ENCODE measurements around the gene U2AF1L4.

The U2AF1L4 gene

GRCh38 chr19:35722897-35723296 is 22.3 kb downstream of the U2AF1L4 start:
- Histone ChIP-seq H4K20me1 (ENCODE audit: control insufficient read depth, insufficient read depth, low read depth, low read length) (peaks cover 10% of the 10 kb centered on the region; the same call in 1 of the 2 replicates), H3K27ac (ENCODE audit: low read depth, low read length) (no peak overlapping the region), H3K4me3 (ENCODE audit: low read length) (no peak overlapping the region), H3F3A (ENCODE audit: control insufficient read depth, insufficient read depth) (no peaks in the 10 kb centered on the region), H3K4me2 (ENCODE audit: low read length) (no peak overlapping the region), H3K9me3 (ENCODE audit: control insufficient read depth, insufficient read depth, low read length) (no peaks in the 10 kb centered on the region), H3K9me2 (replicated peaks; ENCODE audit: control insufficient read depth, low read length) (no peaks in the 10 kb centered on the region), H3K79me2 (ENCODE audit: control insufficient read depth, low read length) (peaks cover 39% of the 10 kb centered on the region), H3K4me1 (ENCODE audit: control insufficient read depth, low read length) (peaks cover 11% of the 10 kb centered on the region), H3K27me3 (ENCODE audit: control insufficient read depth, low read length) (no peaks in the 10 kb centered on the region), H3K36me3 (ENCODE audit: control insufficient read depth, low read length) (peaks cover 77% of the 10 kb centered on the region)
- TF ChIP-seq EZH2phosphoT487 (IDR thresholded peaks at IDR 0.05; ENCODE audit: borderline replicate concordance, low read length), result no peak
- TF ChIP-seq CTCF (IDR thresholded peaks at IDR 0.05; ENCODE audit: low read depth, low read length, poor library complexity, severe bottlenecking), result no peak

GRCh38 chr19:35722461-35722860 is 22.8 kb downstream of the U2AF1L4 start:
- peaks cover 10% of the 10 kb centered on the region; the same call in 1 of the 2 replicates for H4K20me1 ChIP-seq (ENCODE audit: control insufficient read depth, insufficient read depth, low read depth, low read length)
- no peak overlapping the region for H3K27ac ChIP-seq (ENCODE audit: low read depth, low read length)
- H3K79me2 ChIP-seq (ENCODE audit: control insufficient read depth, low read length), result peaks cover 39% of the 10 kb centered on the region
- no peaks in the 10 kb centered on the region for H3K9me3 ChIP-seq (ENCODE audit: control insufficient read depth, insufficient read depth, low read length)
- no peak overlapping the region for H3K4me2 ChIP-seq (ENCODE audit: low read length)
- no peaks in the 10 kb centered on the region for H3K9me2 ChIP-seq (replicated peaks; ENCODE audit: control insufficient read depth, low read length)
- H3K4me3 ChIP-seq (ENCODE audit: low read length), result no peak overlapping the region
- no peaks in the 10 kb centered on the region for H3F3A ChIP-seq (ENCODE audit: control insufficient read depth, insufficient read depth)
- peaks cover 72% of the 10 kb centered on the region for H3K36me3 ChIP-seq (ENCODE audit: control insufficient read depth, low read length)
- H3K27me3 ChIP-seq (ENCODE audit: control insufficient read depth, low read length), result no peaks in the 10 kb centered on the region
- H3K4me1 ChIP-seq (ENCODE audit: control insufficient read depth, low read length), result peaks cover 11% of the 10 kb centered on the region
- TF ChIP-seq EZH2phosphoT487 (IDR thresholded peaks at IDR 0.05; ENCODE audit: borderline replicate concordance, low read length) (no peak), CTCF (IDR thresholded peaks at IDR 0.05; ENCODE audit: low read depth, low read length, poor library complexity, severe bottlenecking) (no peak)

- Histone ChIP-seq H4K20me1 (ENCODE audit: control insufficient read depth, insufficient read depth, low read depth, low read length) (peaks cover 10% of the 10 kb centered on the region; the same call in 1 of the 2 replicates), H3K4me2 (ENCODE audit: low read length) (no peak overlapping the region)
Observed at GRCh38 chr19:35721374-35721773, 23.8 kb downstream of the U2AF1L4 start.

More at GRCh38 chr19:35721374-35721773, 23.8 kb downstream of the U2AF1L4 start:
- Histone ChIP-seq H3K27me3 (ENCODE audit: control insufficient read depth, low read length) (no peaks in the 10 kb centered on the region), H3K9me2 (replicated peaks; ENCODE audit: control insufficient read depth, low read length) (no peaks in the 10 kb centered on the region), H3F3A (ENCODE audit: control insufficient read depth, insufficient read depth) (no peaks in the 10 kb centered on the region), H3K27ac (ENCODE audit: low read depth, low read length) (no peak overlapping the region), H3K36me3 (ENCODE audit: control insufficient read depth, low read length) (peaks cover 64% of the 10 kb centered on the region), H3K9me3 (ENCODE audit: control insufficient read depth, insufficient read depth, low read length) (no peaks in the 10 kb centered on the region), H3K79me2 (ENCODE audit: control insufficient read depth, low read length) (peaks cover 39% of the 10 kb centered on the region), H3K4me3 (ENCODE audit: low read length) (no peak overlapping the region), H3K4me1 (ENCODE audit: control insufficient read depth, low read length) (peaks cover 12% of the 10 kb centered on the region)
- no peak for TF ChIP-seq CTCF (IDR thresholded peaks at IDR 0.05; ENCODE audit: low read depth, low read length, poor library complexity, severe bottlenecking)
- no peak for TF ChIP-seq EZH2phosphoT487 (IDR thresholded peaks at IDR 0.05; ENCODE audit: borderline replicate concordance, low read length)
